Measurements from ENCODE around the gene CBLIF.

Gene CBLIF

GRCh38 chr11:59878575-59878974 is 33.3 kb upstream of the CBLIF start, which contains the start of gene OOSP3:
Gene OOSP3, plus strand, starts transcription at chr11:59878782. Its CDS starts 27 bp downstream, at chr11:59878809.
- TF ChIP-seq POLR2AphosphoS5 (IDR thresholded peaks at IDR 0.05; ENCODE audit: low read depth, low read length) (no peak), TAF1 (IDR thresholded peaks at IDR 0.05; ENCODE audit: borderline replicate concordance, insufficient read depth, low read length) (no peak), REST (IDR thresholded peaks at IDR 0.05; ENCODE audit: insufficient read depth in 1 of 2, low read depth in 2 of 2, low read length in 2 of 2) (no peak), SIN3A (IDR thresholded peaks at IDR 0.05; ENCODE audit: borderline replicate concordance, insufficient read depth, low read length) (no peak), FOXP2 (optimal IDR thresholded peaks at IDR 0.05; ENCODE audit: borderline replicate concordance, extremely low read depth, extremely low read length, insufficient read depth) (no peak)

- no peak for TF ChIP-seq FOXP2 (optimal IDR thresholded peaks at IDR 0.05; ENCODE audit: borderline replicate concordance, extremely low read depth, extremely low read length, insufficient read depth)
- no peak for TF ChIP-seq POLR2AphosphoS5 (IDR thresholded peaks at IDR 0.05; ENCODE audit: low read depth, low read length)
- no peak for TF ChIP-seq REST (IDR thresholded peaks at IDR 0.05; ENCODE audit: insufficient read depth in 1 of 2, low read depth in 2 of 2, low read length in 2 of 2)
- no peak for TF ChIP-seq SIN3A (IDR thresholded peaks at IDR 0.05; ENCODE audit: borderline replicate concordance, insufficient read depth, low read length)
These were observed 32.5 kb upstream of the CBLIF start for GRCh38 chr11:59877784-59878183.

- TF ChIP-seq REST (IDR thresholded peaks at IDR 0.05; ENCODE audit: insufficient read depth in 1 of 2, low read depth in 2 of 2, low read length in 2 of 2) (no peak), POLR2AphosphoS5 (IDR thresholded peaks at IDR 0.05; ENCODE audit: low read depth, low read length) (no peak), SIN3A (IDR thresholded peaks at IDR 0.05; ENCODE audit: borderline replicate concordance, insufficient read depth, low read length) (no peak), FOXP2 (optimal IDR thresholded peaks at IDR 0.05; ENCODE audit: borderline replicate concordance, extremely low read depth, extremely low read length, insufficient read depth) (no peak), TAF1 (IDR thresholded peaks at IDR 0.05; ENCODE audit: borderline replicate concordance, insufficient read depth, low read length) (no peak)
These were observed 32.0 kb upstream of the CBLIF start for GRCh38 chr11:59877325-59877724.

GRCh38 chr11:59875856-59876519 is 30.7 kb upstream of the CBLIF start:
- TF ChIP-seq REST (IDR thresholded peaks at IDR 0.05; ENCODE audit: insufficient read depth in 1 of 2, low read depth in 2 of 2, low read length in 2 of 2) (no peak), FOXP2 (optimal IDR thresholded peaks at IDR 0.05; ENCODE audit: borderline replicate concordance, extremely low read depth, extremely low read length, insufficient read depth) (no peak), SIN3A (IDR thresholded peaks at IDR 0.05; ENCODE audit: borderline replicate concordance, insufficient read depth, low read length) (no peak), POLR2AphosphoS5 (IDR thresholded peaks at IDR 0.05; ENCODE audit: low read depth, low read length) (no peak), TAF1 (IDR thresholded peaks at IDR 0.05; ENCODE audit: borderline replicate concordance, insufficient read depth, low read length) (no peak)
